ENCODE results near the gene AKR1C1.
A peak's percentile ranks its signal among the peaks of the same experiment; 100 is the strongest.
"Not testable (repeated sequence)": the region's sequence is repeated elsewhere in the genome, so short reads cannot be mapped to it uniquely, and the experiment has no call there.

Gene AKR1C1

GRCh38 chr10:5013385-5013784 is 50.2 kb downstream of the AKR1C1 start (continued):
- TF ChIP-seq TOX (CRISPR knock-in tag; IDR thresholded peaks at IDR 0.05; ENCODE audit: borderline replicate concordance) (no peak), BACH2 (CRISPR knock-in tag; IDR thresholded peaks at IDR 0.05; ENCODE audit: borderline replicate concordance) (no peak)

GRCh38 chr10:5014200-5014910 is 51.1 kb downstream of the AKR1C1 start:
- not testable (repeated sequence) for ATAC-seq

GRCh38 chr10:5014936-5015335 is 51.7 kb downstream of the AKR1C1 start:
- TF ChIP-seq ZNF565 (CRISPR knock-in tag; conservative IDR thresholded peaks at IDR 0.05; ENCODE audit: low read depth) (no peak), TCF4 (CRISPR knock-in tag; IDR thresholded peaks at IDR 0.05; ENCODE audit: borderline replicate concordance) (no peak), ZC3H10 (CRISPR knock-in tag; IDR thresholded peaks at IDR 0.05) (no peak), ZNF70 (CRISPR knock-in tag; IDR thresholded peaks at IDR 0.05) (no peak), TSHZ2 (CRISPR knock-in tag; IDR thresholded peaks at IDR 0.05) (no peak), GLIS3 (CRISPR knock-in tag; IDR thresholded peaks at IDR 0.05) (no peak), CSRNP3 (CRISPR knock-in tag; IDR thresholded peaks at IDR 0.05) (no peak), RARB (CRISPR knock-in tag; IDR thresholded peaks at IDR 0.05) (no peak), PATZ1 (CRISPR knock-in tag; IDR thresholded peaks at IDR 0.05; ENCODE audit: borderline replicate concordance) (no peak), CREB5 (CRISPR knock-in tag; IDR thresholded peaks at IDR 0.05; ENCODE audit: low read depth) (no peak), PPARA (CRISPR knock-in tag; IDR thresholded peaks at IDR 0.05; ENCODE audit: borderline replicate concordance) (no peak), ZFP30 (CRISPR knock-in tag; IDR thresholded peaks at IDR 0.05) (no peak), CSDC2 (CRISPR knock-in tag; IDR thresholded peaks at IDR 0.05) (no peak), BACH2 (CRISPR knock-in tag; IDR thresholded peaks at IDR 0.05; ENCODE audit: borderline replicate concordance) (no peak)
- peak; percentile 28; the same call in 1 of the 3 replicates for ATAC-seq

GRCh38 chr10:5018134-5018533 is 54.9 kb downstream of the AKR1C1 start:
- ATAC-seq: no peak
- no peak for TF ChIP-seq CREB5 (CRISPR knock-in tag; IDR thresholded peaks at IDR 0.05; ENCODE audit: low read depth)
- TF ChIP-seq TSHZ2 (CRISPR knock-in tag; IDR thresholded peaks at IDR 0.05): no peak
- TF ChIP-seq ZNF8 (CRISPR knock-in tag; IDR thresholded peaks at IDR 0.05): no peak

GRCh38 chr10:5018671-5019277 is 55.6 kb downstream of the AKR1C1 start:
- peak; percentile 85 for ATAC-seq

- not testable (repeated sequence) for ATAC-seq
Measured at GRCh38 chr10:5019770-5020612, 56.8 kb downstream of the AKR1C1 start.

- not testable (repeated sequence) for ATAC-seq
Measured at GRCh38 chr10:5021624-5022290, 58.5 kb downstream of the AKR1C1 start.
